ENCODE results near the gene SLC66A2.
"Not testable (repeated sequence)": the region's sequence is repeated elsewhere in the genome, so short reads cannot be mapped to it uniquely, and the experiment has no call there.

Gene SLC66A2

DNA sequence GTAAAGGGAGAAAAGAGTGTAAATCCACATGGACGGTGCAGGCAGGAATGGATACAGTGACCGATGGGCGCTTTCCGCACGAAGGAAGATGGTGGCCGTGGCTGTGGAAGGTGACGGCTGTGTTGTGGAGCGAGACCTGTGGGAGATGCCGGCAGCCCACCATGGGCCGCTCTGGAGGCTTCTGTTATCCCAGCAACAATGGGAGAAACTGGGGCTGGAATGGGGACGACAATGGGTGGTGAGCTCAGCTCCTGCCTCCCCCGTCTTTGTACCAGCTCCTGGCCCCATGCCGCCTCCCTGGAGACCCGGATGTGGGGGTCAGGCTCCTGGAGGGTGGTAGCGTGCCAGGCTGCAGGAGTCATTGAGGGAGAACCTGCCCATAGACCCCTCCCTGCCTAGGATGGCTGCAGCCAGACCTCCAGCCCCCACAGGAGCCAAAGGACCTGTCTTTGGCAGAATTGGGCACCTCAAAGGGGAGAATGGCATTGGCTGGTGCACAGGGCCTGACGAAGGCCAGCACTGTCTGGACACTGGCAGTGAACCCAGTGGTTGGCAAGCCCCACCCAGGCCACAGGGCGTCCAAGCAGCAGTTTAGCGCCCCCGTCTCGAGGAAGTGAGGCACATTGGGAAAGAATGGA lies 72.6 kb downstream of the SLC66A2 start:
- no peak overlapping the region for H3K4me3 ChIP-seq (ENCODE audit: low read depth, low read length)

DNA sequence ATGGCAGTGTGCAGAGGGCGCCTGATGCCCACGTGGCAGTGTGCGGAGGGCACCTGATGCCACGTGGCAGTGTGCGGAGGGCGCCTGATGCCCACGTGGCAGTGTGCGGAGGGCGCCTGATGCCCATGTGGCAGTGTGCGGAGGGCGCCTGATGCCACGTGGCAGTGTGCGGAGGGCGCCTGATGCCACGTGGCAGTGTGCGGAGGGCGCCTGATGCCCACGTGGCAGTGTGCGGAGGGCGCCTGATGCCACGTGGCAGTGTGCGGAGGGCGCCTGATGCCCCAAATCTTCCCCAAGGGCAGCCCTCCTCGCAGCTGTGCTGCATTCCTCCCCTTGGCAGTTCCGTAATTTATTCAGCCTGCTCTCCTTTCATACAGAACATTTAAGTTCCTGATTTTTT lies 73.2 kb downstream of the SLC66A2 start:
- H3K4me3 ChIP-seq (ENCODE audit: low read depth, low read length): not testable (repeated sequence)

More for the DNA sequence above, 72.6 kb downstream of the SLC66A2 start:
- TF ChIP-seq, protein P1, sequence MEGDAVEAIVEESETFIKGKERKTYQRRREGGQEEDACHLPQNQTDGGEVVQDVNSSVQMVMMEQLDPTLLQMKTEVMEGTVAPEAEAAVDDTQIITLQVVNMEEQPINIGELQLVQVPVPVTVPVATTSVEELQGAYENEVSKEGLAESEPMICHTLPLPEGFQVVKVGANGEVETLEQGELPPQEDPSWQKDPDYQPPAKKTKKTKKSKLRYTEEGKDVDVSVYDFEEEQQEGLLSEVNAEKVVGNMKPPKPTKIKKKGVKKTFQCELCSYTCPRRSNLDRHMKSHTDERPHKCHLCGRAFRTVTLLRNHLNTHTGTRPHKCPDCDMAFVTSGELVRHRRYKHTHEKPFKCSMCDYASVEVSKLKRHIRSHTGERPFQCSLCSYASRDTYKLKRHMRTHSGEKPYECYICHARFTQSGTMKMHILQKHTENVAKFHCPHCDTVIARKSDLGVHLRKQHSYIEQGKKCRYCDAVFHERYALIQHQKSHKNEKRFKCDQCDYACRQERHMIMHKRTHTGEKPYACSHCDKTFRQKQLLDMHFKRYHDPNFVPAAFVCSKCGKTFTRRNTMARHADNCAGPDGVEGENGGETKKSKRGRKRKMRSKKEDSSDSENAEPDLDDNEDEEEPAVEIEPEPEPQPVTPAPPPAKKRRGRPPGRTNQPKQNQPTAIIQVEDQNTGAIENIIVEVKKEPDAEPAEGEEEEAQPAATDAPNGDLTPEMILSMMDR (IDR thresholded peaks at IDR 0.05; ENCODE audit: low read depth, low read length): no peak

DNA sequence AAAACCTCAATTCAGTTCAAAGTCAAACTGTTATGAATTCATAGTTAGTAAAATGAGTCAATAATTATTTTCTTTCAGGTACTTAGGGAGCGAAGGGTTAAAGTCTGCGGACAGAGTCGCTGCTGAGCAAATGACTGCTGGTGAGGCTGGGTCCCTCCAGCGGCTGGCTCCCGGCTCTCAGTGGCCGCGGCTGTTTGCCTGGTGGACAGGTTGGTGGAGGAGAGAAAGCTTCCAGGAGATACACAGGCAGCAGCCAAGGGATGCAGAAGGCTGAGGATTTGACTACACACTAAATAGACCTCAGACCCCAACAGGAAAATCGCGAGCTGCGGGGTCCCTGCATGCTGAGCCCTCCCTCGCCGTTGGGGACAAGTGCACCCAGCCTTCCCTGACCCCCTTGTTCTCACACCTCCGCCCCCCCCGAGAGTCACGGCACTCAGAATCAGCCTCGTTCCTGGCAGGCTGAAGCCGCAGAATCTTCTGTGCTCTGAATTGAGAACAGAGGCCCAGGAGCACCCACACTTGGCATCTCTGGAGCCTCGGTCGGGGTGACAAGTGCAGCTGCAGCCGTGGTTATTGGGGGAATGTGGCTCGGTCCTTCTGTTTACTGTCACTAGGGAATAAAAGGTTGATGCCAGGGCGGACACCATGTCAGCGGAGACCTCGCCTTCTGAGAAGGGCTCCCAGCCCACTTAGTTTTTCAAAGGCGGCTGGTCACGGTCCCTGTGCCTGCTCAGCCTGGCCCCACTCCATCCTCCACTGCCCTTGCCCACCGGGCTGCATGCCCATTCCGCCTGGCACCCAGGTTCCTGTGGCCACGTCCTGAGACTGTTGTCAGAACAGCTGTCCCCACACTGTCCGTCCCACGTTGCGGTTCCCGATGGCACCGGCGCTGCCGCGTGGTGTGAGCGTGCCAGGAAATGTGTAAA lies 74.0 kb downstream of the SLC66A2 start:
- TF ChIP-seq, protein P1 (IDR thresholded peaks at IDR 0.05; ENCODE audit: low read depth, low read length): no peak
- no peak overlapping the region for H3K4me3 ChIP-seq (ENCODE audit: low read depth, low read length)

DNA sequence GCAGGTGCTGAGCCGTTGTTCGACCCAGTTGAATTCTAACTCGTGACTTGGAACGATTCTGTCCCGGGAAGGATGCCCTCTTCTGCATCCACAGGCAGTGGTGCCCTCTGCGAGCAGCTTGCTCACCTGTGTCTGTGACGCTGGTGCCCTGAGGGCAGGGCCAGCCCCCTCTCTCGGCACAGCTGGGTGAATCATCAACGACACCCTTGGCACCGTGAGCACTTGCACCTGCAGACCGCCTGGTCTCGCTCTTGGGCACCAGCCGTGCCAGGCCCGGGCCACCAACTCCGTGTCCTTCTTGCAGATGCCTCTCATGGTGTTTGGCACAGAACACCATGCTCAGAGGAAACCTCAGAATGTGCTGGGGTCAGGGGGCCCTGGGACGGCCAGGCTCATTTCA lies 75.0 kb downstream of the SLC66A2 start:
- no peak overlapping the region for H3K4me3 ChIP-seq (ENCODE audit: low read depth, low read length)
- TF ChIP-seq, protein P1 (IDR thresholded peaks at IDR 0.05; ENCODE audit: low read depth, low read length): no peak

DNA sequence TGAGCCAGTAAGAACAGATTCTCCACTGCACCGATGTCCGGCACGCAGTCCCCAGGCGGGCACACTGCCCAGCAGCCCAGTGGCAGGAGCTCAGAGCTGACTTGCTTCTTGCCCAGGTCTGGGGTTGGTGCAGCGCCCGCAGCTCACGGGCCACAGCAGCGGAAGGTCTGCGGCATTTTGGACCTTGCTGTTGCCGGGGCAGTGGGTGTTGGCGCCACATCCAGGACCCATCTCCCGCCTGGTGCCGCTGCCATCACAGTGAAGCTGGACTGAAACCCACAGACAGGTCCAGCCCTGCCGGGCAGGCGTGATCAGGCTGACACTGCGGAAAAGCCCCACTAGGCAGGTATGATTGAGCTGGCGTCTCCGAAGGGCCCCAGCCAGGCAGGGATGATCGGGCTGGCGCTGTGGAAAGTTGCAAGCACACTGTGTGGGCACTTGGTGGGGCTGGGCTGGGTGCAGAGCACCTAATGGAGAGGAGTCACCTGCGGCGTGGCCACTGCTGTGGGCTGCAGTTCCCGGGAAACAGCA lies 75.5 kb downstream of the SLC66A2 start:
- no peak overlapping the region for H3K4me3 ChIP-seq (ENCODE audit: low read depth, low read length)
- TF ChIP-seq, protein P1 (IDR thresholded peaks at IDR 0.05; ENCODE audit: low read depth, low read length): no peak

DNA sequence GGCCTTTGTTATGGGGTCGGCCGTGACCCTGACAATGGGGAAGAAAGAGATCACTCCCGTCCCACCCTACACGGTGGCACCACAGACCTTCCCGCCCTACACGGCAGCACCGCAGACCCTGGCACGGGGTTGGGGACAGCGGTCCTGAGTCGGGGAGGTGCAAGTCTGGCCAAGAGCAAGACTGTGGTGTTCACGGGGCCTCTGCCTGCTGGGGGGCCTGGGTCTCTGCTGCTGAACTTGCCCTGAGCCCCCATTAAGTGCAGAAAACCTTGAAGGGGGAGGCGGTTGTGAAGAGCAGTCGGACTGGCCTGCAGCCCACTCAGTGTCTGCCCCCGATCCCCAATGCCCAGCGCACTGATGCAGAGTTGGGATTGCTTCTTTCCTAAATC lies 75.9 kb downstream of the SLC66A2 start:
- H3K4me3 ChIP-seq (ENCODE audit: low read depth, low read length): no peak overlapping the region
- TF ChIP-seq, protein P1 (IDR thresholded peaks at IDR 0.05; ENCODE audit: low read depth, low read length): no peak

DNA sequence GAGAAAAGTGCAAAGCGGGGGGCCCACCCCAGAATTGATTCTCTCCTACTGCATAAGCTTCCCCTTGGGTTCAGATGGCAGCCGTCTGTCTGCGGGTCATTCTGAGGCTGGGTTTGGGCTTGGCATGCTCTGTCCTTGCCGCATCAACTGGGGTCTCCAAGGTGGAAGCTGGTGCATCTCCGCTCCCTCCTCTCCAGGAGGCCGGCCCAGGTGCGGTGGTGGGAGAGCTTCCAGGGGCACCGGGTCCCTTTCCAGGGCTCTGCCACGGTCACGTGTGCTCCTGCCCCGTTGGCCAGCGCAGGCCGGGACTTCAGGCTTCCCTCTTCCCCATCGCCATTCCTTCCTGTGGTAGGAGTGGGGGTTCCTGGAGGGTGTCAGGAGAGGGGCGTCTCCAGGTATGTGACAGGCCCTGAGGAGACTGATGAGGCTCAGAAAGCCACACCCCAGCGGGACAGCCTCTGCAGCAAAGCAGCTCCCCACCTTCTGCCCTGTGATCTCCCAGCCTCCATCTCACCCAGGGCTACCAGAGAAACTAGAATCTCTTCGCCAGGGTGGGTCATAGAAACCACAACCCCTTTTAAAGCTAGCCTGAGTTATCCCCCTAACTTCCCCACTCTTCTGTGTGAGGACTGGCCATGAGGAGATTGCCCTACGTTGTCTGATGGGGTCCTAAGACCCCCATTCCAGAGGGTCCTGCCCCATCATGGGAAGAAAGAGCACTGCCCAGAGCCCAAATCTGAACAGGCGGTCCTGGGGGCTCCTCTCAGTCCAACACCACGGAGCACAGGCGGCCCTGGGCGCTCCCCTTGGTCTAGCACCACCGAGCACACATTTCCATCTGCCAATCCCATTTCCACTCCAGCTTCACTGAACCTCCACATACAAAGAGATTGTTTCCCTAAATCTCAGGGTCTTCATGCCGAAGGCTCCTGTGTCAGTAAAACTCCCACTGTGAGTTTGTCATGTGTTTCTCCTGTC lies 76.6 kb downstream of the SLC66A2 start:
- H3K4me3 ChIP-seq (ENCODE audit: low read depth, low read length): no peak overlapping the region
- TF ChIP-seq, protein P1 (IDR thresholded peaks at IDR 0.05; ENCODE audit: low read depth, low read length): no peak
